GM10266 (cell line): ENCODE measurements around the gene WBP2NL.

Experiments
- DNase-seq: peaks from one replicate; pipeline ENCODE4 v3.0.0; 2012; ENCODE audit errors: extremely low spot score
- CTCF ChIP-seq: IDR thresholded peaks from 2 replicates; pipeline ENCODE4 v1.5.1; 2012; ENCODE audit warnings: mild to moderate bottlenecking, low read depth; ENCODE audit not compliant: control insufficient read depth, insufficient read depth; ENCODE audit errors: missing control alignments

WBP2NL gene

GRCh38 chr22:42035256-42035655 lies 36.7 kb downstream of the WBP2NL start:
- no peak for DNase-seq
- TF ChIP-seq CTCF, result no peak

GRCh38 chr22:42039271-42039670 lies 40.7 kb downstream of the WBP2NL start:
- no peak for DNase-seq

GRCh38 chr22:42041784-42042183 lies 43.2 kb downstream of the WBP2NL start:
- DNase-seq, result no peak
- no peak for TF ChIP-seq CTCF

More at GRCh38 chr22:42039271-42039670, 40.7 kb downstream of the WBP2NL start:
- TF ChIP-seq CTCF, result no peak

GRCh38 chr22:42050641-42051180 lies 52.1 kb downstream of the WBP2NL start:
- no peak for TF ChIP-seq CTCF
- DNase-seq, result no peak

GRCh38 chr22:42052765-42053164 lies 54.2 kb downstream of the WBP2NL start:
- no peak for DNase-seq
- no peak for TF ChIP-seq CTCF

- no peak for TF ChIP-seq CTCF
- DNase-seq, result no peak
Measured at GRCh38 chr22:42056757-42057511, 58.3 kb downstream of the WBP2NL start.

GRCh38 chr22:42060489-42060888 lies 61.9 kb downstream of the WBP2NL start:
- no peak for DNase-seq
- no peak for TF ChIP-seq CTCF
